SKM-1 treated with dmso at 0.1 percent for 144 hours (cell line): ENCODE measurements around the gene VPS35L.

ENCODE experiments used
- DNase-seq: peaks from one replicate; lab custom pipeline; 2025; ENCODE audit not compliant: unreplicated experiment; lab: John Stamatoyannopoulos, UW

Gene VPS35L

GRCh38 chr16:19743816-19744159, 188.3 kb downstream of the VPS35L start:
- no peak for DNase-seq

- no peak for DNase-seq
These were observed 189.2 kb downstream of the VPS35L start for GRCh38 chr16:19744670-19745069.

GRCh38 chr16:19745286-19746010, 189.9 kb downstream of the VPS35L start:
- no peak for DNase-seq

GRCh38 chr16:19746561-19746960, 191.1 kb downstream of the VPS35L start:
- no peak for DNase-seq

GRCh38 chr16:19748389-19749168, 193.1 kb downstream of the VPS35L start:
- no peak for DNase-seq

GRCh38 chr16:19749571-19750080, 194.1 kb downstream of the VPS35L start:
- DNase-seq: no peak
